ENCODE results near the gene EEF1E1. TPM values are rescaled to one million over a fixed set of nuclear protein-coding genes. Genes with fewer than 3 reads are reported as not detected.

Gene EEF1E1
- total and polyA plus RNA-seq, 2 of the 8 experiments (the other 6 are each of a cell fraction or from before 2014, with no cell fraction given): 96.8 to 112 TPM

GRCh38 chr6:8139451-8139850, 37.1 kb upstream of the EEF1E1 start:
- no peak overlapping the region for H2BK12ac ChIP-seq (ENCODE audit: low read depth, low read length)
- WGBS, 2 experiments (ENCODE audit: extremely low coverage in 1 of 2, insufficient coverage in 1 of 2, insufficient read length in 1 of 2, insufficient replicate concordance in 2 of 2, low coverage in 1 of 2, low lambda C conversion rate in 2 of 2, missing lambda C conversion rate in 1 of 2): 86% methylated on average over 7 of the region's 7 CpGs; no CpG with 5 or more reads in 1 of the 2 experiments
- POLR2A ChIA-PET (ENCODE audit: partially characterized antibody): interaction anchor here (1.2 to 1.5 kb wide), 2 partner anchors 14 to 37 kb away, joined by 3 read pairs; partner anchors contain the start of gene EEF1E1
- TF ChIP-seq HDAC2 (IDR thresholded peaks at IDR 0.05; ENCODE audit: borderline replicate concordance in 1 of 2, low read depth in 2 of 2, low read length in 2 of 2) (no peak), POLR2A (IDR thresholded peaks at IDR 0.05; ENCODE audit: control extremely low read depth in 1 of 2, low read depth in 2 of 2, low read length in 2 of 2) (no peak), EZH2 (IDR thresholded peaks at IDR 0.05; ENCODE audit: low read depth, low read length, severe bottlenecking) (no peak), RFX5 (IDR thresholded peaks at IDR 0.05; ENCODE audit: borderline replicate concordance, low read depth, low read length) (no peak), TAF1 (IDR thresholded peaks at IDR 0.05; ENCODE audit: low read depth, low read length) (no peak), SIX5 (IDR thresholded peaks at IDR 0.05; ENCODE audit: low read depth, low read length) (no peak), CBX8 (IDR thresholded peaks at IDR 0.05; ENCODE audit: borderline replicate concordance, low read depth, low read length) (no peak), CBX5 (IDR thresholded peaks at IDR 0.05; ENCODE audit: low read depth, low read length) (no peak)

More at GRCh38 chr6:8139451-8139850, 37.1 kb upstream of the EEF1E1 start:
- no peaks in the 10 kb centered on the region for H3K9me3 ChIP-seq (ENCODE audit: insufficient read depth in 2 of 2, low read depth in 1 of 2, low read length in 1 of 2)
- no peaks in the 10 kb centered on the region for H3K36me3 ChIP-seq (ENCODE audit: control insufficient read depth in 2 of 4, insufficient read depth in 4 of 4, low read length in 3 of 4)
- DNase-seq (ENCODE audit: low read depth in 1 of 2, low spot score in 2 of 2) (no peak), FAIRE-seq (no peak)
- no peak overlapping the region for H2AFZ ChIP-seq (ENCODE audit: low read length)
- no peak overlapping the region for H3K9ac ChIP-seq (replicated peaks in 1 of 4; ENCODE audit: extremely low read depth in 1 of 4, low read depth in 3 of 4, low read length in 3 of 4)
- H4K20me1 ChIP-seq (replicated peaks in 1 of 2; ENCODE audit: control insufficient read depth in 1 of 2, insufficient read depth in 2 of 2, low read length in 2 of 2): no peaks in the 10 kb centered on the region
- no peak overlapping the region for H4K8ac ChIP-seq (ENCODE audit: extremely low read depth, insufficient read depth, low read length)
- H4K91ac ChIP-seq (replicated peaks; ENCODE audit: insufficient read length, low read length): no peak overlapping the region
- no peaks in the 10 kb centered on the region for H3K79me1 ChIP-seq (ENCODE audit: low read depth, low read length)
- no peak overlapping the region for H2BK5ac ChIP-seq (ENCODE audit: low read depth, low read length)
- H3K23ac ChIP-seq (ENCODE audit: insufficient read length): no peak overlapping the region
- H2BK120ac ChIP-seq (replicated peaks; ENCODE audit: low read depth, low read length): no peak overlapping the region
- H3K4me2 ChIP-seq (ENCODE audit: insufficient read depth in 1 of 2, low read depth in 2 of 2, low read length in 2 of 2): no peak overlapping the region
- no peak overlapping the region for H3K56ac ChIP-seq (replicated peaks; ENCODE audit: insufficient read length, low read depth, low read length)
- no peak overlapping the region for H2BK20ac ChIP-seq (ENCODE audit: low read length)
- no peaks in the 10 kb centered on the region for H3K79me2 ChIP-seq (ENCODE audit: control insufficient read depth in 1 of 2, insufficient read depth in 2 of 2, low read length in 2 of 2)
- no peak overlapping the region for H3K18ac ChIP-seq (ENCODE audit: extremely low read depth, low read length)
- no peak overlapping the region for H4K5ac ChIP-seq (ENCODE audit: insufficient read length, low read depth, low read length)
- H3K4me1 ChIP-seq (replicated peaks in 1 of 4; ENCODE audit: control insufficient read depth in 3 of 4, insufficient read depth in 4 of 4, low read length in 3 of 4): no peaks in the 10 kb centered on the region
- H3K14ac ChIP-seq (ENCODE audit: insufficient read length): no peak overlapping the region
- no peaks in the 10 kb centered on the region for H3K27me3 ChIP-seq (replicated peaks in 1 of 4; ENCODE audit: control insufficient read depth in 3 of 4, extremely low read depth in 1 of 4, insufficient read depth in 3 of 4, low read length in 3 of 4)
- H3K23me2 ChIP-seq (ENCODE audit: low read depth, low read length): no peaks in the 10 kb centered on the region
- no peak overlapping the region for H2BK15ac ChIP-seq (ENCODE audit: low read length)
- no peak overlapping the region for H3K4ac ChIP-seq (replicated peaks; ENCODE audit: insufficient read length, low read depth, low read length)
- no peak overlapping the region for H3K4me3 ChIP-seq (ENCODE audit: extremely low read depth in 1 of 4, insufficient read depth in 2 of 4, low read depth in 3 of 4, low read length in 4 of 4)
- no peak overlapping the region for H3K27ac ChIP-seq (ENCODE audit: low read depth, low read length)
- CTCF ChIA-PET (ENCODE audit: partially characterized antibody): interaction anchor here (1.0 to 3.4 kb wide), 5 partner anchors 8 to 354 kb away, joined by 3 to 24 read pairs (median 5); no protein-coding TSS in a partner anchor
- no peak overlapping the region for H2AK5ac ChIP-seq (ENCODE audit: low read depth, low read length)
